Measurements from ENCODE around the gene ERLIN1. TPM values are rescaled to one million over a fixed set of nuclear protein-coding genes. Genes with fewer than 3 reads are reported as not detected.

ERLIN1 gene
- total RNA-seq, 1 experiment from 2014 or later = 54.9 TPM

GRCh38 chr10:100183481-100183880, 2.3 kb downstream of the ERLIN1 start:
- no peak for TF ChIP-seq CTCF (conservative IDR thresholded peaks at IDR 0.05; ENCODE audit: low read depth, low read length)
- TF ChIP-seq EZH2 (IDR thresholded peaks at IDR 0.05; ENCODE audit: borderline replicate concordance, low read depth, low read length, poor library complexity, severe bottlenecking) = no peak
- ChIA-PET POLR2A (ENCODE audit: low non-redundant PET) (no interaction called here), CTCF (no interaction called here)
- intact Hi-C loops (cut with micrococcal nuclease; ENCODE audit: unreplicated experiment) = no loop called here
- H3K27me3 ChIP-seq (replicated peaks; ENCODE audit: insufficient read depth, low read depth, low read length, poor library complexity) = no peaks in the 10 kb centered on the region
- peaks cover 48% of the 10 kb centered on the region for H3K4me1 ChIP-seq (ENCODE audit: insufficient read depth, low read length, poor library complexity, severe bottlenecking)
- no peaks in the 10 kb centered on the region for H3K9me3 ChIP-seq (ENCODE audit: low read depth, low read length, poor library complexity, severe bottlenecking)
- no peak for DNase-seq (ENCODE audit: low spot score)
- peak overlapping the region; percentile 66 for H3K4me3 ChIP-seq (ENCODE audit: low read depth, low read length, poor library complexity, severe bottlenecking)
- no TSS peak for BruUV-seq (replicated peaks)
- H3K27ac ChIP-seq (ENCODE audit: low read depth, low read length, poor library complexity, severe bottlenecking) = peak overlapping the region; percentile 66
- peaks cover 21% of the 10 kb centered on the region for H3K36me3 ChIP-seq (ENCODE audit: insufficient read depth, low read length, poor library complexity, severe bottlenecking)

- peaks cover 48% of the 10 kb centered on the region for H3K4me1 ChIP-seq (ENCODE audit: insufficient read depth, low read length, poor library complexity, severe bottlenecking)
- peak; percentile 89 for DNase-seq (ENCODE audit: low spot score)
- H3K36me3 ChIP-seq (ENCODE audit: insufficient read depth, low read length, poor library complexity, severe bottlenecking) = peaks cover 23% of the 10 kb centered on the region
- peak overlapping the region; percentile 66 for H3K4me3 ChIP-seq (ENCODE audit: low read depth, low read length, poor library complexity, severe bottlenecking)
- no TSS peak for BruUV-seq (replicated peaks)
- CTCF ChIA-PET = no interaction called here
- H3K27ac ChIP-seq (ENCODE audit: low read depth, low read length, poor library complexity, severe bottlenecking) = peak overlapping the region; percentile 66
- no peaks in the 10 kb centered on the region for H3K9me3 ChIP-seq (ENCODE audit: low read depth, low read length, poor library complexity, severe bottlenecking)
- no peak for TF ChIP-seq CTCF (conservative IDR thresholded peaks at IDR 0.05; ENCODE audit: low read depth, low read length)
- TF ChIP-seq EZH2 (IDR thresholded peaks at IDR 0.05; ENCODE audit: borderline replicate concordance, low read depth, low read length, poor library complexity, severe bottlenecking) = no peak
- intact Hi-C loops (cut with micrococcal nuclease; ENCODE audit: unreplicated experiment) = no loop called here
- POLR2A ChIA-PET (ENCODE audit: low non-redundant PET) = no interaction called here
- no peaks in the 10 kb centered on the region for H3K27me3 ChIP-seq (replicated peaks; ENCODE audit: insufficient read depth, low read depth, low read length, poor library complexity)
These were observed 2.9 kb downstream of the ERLIN1 start for GRCh38 chr10:100182908-100183307.

- peaks cover 44% of the 10 kb centered on the region for H3K4me1 ChIP-seq (ENCODE audit: insufficient read depth, low read length, poor library complexity, severe bottlenecking)
- TF ChIP-seq CTCF (conservative IDR thresholded peaks at IDR 0.05; ENCODE audit: low read depth, low read length) (no peak), EZH2 (IDR thresholded peaks at IDR 0.05; ENCODE audit: borderline replicate concordance, low read depth, low read length, poor library complexity, severe bottlenecking) (no peak)
- peaks cover 30% of the 10 kb centered on the region for H3K36me3 ChIP-seq (ENCODE audit: insufficient read depth, low read length, poor library complexity, severe bottlenecking)
- DNase-seq (ENCODE audit: low spot score) = peak; percentile 52
- intact Hi-C loops (cut with micrococcal nuclease; ENCODE audit: unreplicated experiment) = no loop called here
- H3K27ac ChIP-seq (ENCODE audit: low read depth, low read length, poor library complexity, severe bottlenecking) = peak overlapping the region; percentile 66
- no peak overlapping the region for H3K4me3 ChIP-seq (ENCODE audit: low read depth, low read length, poor library complexity, severe bottlenecking)
- POLR2A ChIA-PET (ENCODE audit: low non-redundant PET) = no interaction called here
- CTCF ChIA-PET = no interaction called here
- BruUV-seq (replicated peaks) = no TSS peak
- H3K27me3 ChIP-seq (replicated peaks; ENCODE audit: insufficient read depth, low read depth, low read length, poor library complexity) = no peaks in the 10 kb centered on the region
- H3K9me3 ChIP-seq (ENCODE audit: low read depth, low read length, poor library complexity, severe bottlenecking) = no peaks in the 10 kb centered on the region
These were observed 3.5 kb downstream of the ERLIN1 start for GRCh38 chr10:100182281-100182680.
